GM08714 (cell line): ENCODE results near the gene ZNF284.
A peak's percentile ranks its signal among the peaks of the same experiment; 100 is the strongest.
"Not testable (repeated sequence)": the region's sequence is repeated elsewhere in the genome, so short reads cannot be mapped to it uniquely, and the experiment has no call there.

ENCODE experiments used
- H3K4me3 ChIP-seq: fragments of 200-500 bp; sonication (Bioruptor generic); 2 replicates; pipeline ENCODE4 v1.5.1; 2014; ENCODE audit warnings: mild to moderate bottlenecking, low read length, inconsistent platforms
- ZNF274 ChIP-seq: IDR thresholded peaks from 2 replicates; pipeline ENCODE4 v1.6.1; 2012; ENCODE audit warnings: mild to moderate bottlenecking, low read depth, low read length

ZNF284 gene

DNA sequence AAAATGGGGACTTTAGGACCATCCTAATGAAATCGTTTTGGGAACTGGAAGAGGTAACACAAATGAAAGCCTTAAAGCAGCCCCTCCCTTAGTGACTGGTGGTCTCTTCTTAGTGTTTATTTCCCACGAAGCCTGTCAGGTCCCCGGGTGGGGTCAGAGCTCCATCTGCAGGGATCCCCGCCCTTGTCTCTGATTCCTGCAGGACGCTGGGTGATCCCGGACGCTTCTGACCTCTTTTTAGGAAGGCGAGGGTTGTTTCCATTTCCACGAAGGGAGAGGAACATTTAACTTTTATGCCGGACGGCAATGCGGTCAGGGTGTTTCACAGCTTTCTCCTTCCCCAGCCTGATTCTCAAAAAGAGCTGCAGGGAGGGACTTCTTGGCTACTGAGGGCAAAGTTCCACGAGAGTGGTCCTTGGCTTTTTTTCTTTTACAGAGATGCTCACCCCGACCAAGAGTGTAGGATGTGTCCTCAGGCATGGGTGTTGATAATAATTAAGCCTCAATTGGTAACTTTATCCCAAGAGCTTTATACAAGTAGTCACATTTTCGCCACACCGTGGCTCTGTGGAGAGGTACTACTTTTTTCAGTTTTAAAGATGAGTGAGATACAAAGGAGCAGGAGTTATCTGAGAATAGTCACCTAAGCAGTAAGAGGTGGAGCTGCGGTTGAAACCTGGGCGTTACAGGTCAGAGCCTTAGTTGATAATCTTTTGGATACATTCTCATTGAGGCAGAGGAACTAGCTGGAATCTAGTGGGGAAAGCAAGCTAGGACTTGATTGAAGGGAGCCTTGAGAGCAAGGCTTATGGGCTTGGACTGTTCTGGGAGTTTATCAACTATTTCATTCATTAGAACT, 813 bp downstream of the ZNF284 start:
- peak overlapping the region; percentile 76 for H3K4me3 ChIP-seq
- TF ChIP-seq ZNF274 = no peak

GRCh38 chr19:44076325-44076724, 4.4 kb downstream of the ZNF284 start:
- no peak overlapping the region for H3K4me3 ChIP-seq
- TF ChIP-seq ZNF274 = no peak

- no peak for TF ChIP-seq ZNF274
- H3K4me3 ChIP-seq = no peak overlapping the region
Observed at GRCh38 chr19:44092108-44092507, 20.1 kb downstream of the ZNF284 start.

DNA sequence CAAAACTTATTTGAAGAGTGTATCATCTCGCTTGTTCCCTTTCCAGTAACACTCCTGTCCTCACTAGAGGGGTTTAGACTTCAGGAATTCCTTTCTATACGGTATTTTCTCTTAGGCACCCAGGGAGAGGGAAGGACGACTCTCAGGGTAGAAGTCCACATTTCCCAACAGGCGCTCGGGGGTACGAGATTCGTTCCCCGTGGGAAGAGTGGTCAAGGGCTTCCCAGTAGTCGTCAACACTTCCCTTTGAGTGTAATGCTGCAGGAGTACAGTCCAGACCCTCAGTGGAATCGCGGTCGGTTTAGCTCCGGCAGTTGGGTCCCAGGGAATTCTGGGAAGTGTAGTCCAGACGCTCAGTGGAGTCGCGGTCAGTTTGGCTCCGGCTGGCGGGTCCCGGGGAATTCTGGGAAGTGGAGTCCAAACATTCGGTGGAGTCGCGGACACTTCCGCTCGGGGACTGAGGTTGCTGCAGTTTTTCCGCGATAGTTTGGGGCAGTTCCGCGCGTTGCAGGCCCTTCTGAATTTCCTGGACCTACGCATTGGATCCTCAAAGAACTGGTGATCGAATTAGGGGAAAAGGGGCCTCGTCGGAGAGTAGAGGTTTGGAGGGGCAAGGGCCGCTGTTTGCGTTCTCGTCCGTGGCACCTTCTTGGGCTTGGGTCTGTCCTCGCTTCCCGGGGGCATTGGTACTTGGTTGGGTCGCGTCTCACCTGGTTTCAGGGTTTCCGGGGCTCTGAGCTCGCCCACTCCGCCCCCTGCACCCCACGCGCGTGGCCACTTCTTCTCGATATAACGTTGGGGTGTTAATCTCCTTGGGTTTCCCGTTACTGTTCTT, 22.2 kb downstream of the ZNF284 start, which contains the start of gene ZNF224:
ZNF224 (plus strand) TSS at position 431 of the 835 bp plus-strand sequence. CDS start 3,513 bp downstream, outside the sequence.
- peak within 1 kb of the TSS; percentile 94 for H3K4me3 ChIP-seq
- TF ChIP-seq ZNF274 = no peak

GRCh38 chr19:44107751-44108150, 35.8 kb downstream of the ZNF284 start:
- no peak overlapping the region for H3K4me3 ChIP-seq
- no peak for TF ChIP-seq ZNF274

- no peak overlapping the region; the same call in 1 of the 2 replicates for H3K4me3 ChIP-seq
- TF ChIP-seq ZNF274 = no peak
Observed at GRCh38 chr19:44109458-44109857, 37.5 kb downstream of the ZNF284 start.

DNA sequence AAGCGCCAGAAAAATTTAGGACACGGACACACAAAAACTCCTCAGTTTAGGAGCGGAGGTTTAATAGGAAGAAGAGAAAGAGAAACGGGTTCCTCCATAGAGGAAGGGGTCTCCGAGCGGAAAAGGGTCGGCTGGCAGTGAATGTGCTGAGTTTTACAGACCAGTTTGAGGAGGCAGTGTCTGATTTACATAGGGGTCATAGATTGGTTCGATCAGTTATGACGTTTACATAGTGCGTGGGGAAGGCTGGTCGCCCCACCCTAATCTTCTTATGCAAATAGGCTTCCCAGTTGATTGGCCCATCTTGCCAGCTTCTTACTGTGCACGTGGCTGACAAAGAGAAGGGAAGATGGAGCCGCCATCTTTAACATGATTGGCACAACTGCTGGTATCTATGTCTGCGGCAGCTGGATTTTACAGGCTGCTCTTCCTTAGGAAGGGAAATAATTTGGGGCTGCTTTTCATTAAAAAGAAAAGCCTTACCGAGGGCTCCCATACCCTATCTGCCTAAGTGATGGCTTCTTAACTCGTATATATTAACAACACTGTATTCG, 40.0 kb downstream of the ZNF284 start:
- no peak for TF ChIP-seq ZNF274
- H3K4me3 ChIP-seq = peak overlapping the region; percentile 95

- H3K4me3 ChIP-seq = peak overlapping the region; percentile 95
- TF ChIP-seq ZNF274 = no peak
Observed at GRCh38 chr19:44112802-44113137, 40.8 kb downstream of the ZNF284 start.

GRCh38 chr19:44113138-44113783, 41.3 kb downstream of the ZNF284 start, which contains the start of gene ZNF225:
Gene ZNF225, plus strand, starts transcription at chr19:44113399. Its CDS starts 2,429 bp downstream, at chr19:44115828.
- peak within 1 kb of the TSS; percentile 95 for H3K4me3 ChIP-seq
- TF ChIP-seq ZNF274 = no peak

DNA sequence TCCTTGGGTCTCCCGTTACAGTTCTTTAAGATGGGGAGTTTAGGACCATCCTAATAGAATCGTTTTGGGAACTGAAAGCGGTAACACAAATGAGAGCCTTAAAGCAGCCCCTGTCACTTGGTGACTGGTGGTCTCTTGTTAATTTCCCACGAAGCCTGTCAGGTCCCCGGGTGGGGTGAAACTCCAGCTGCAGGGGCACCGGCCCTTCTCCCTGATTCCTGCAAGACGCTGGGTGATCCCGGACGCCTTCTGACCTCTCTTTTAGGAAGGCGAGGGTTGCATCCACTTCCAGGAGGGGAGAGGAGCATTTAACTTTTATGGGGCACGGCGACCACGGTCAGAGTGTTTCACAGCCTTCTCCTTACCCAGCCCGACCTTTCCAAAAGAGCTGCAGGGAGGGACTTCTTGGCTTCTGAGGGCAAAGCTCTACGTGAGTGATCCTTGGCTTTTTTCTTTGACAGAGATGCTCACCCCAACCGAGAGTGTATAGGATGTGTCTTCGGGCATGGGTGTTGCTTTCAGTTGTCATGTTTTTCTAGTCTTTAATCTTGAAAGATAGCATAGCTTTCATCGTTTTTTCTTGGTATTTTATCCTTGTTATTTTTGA, 41.9 kb downstream of the ZNF284 start:
- peak overlapping the region; percentile 95 for H3K4me3 ChIP-seq
- TF ChIP-seq ZNF274 = no peak

GRCh38 chr19:44121162-44121561, 49.2 kb downstream of the ZNF284 start:
- H3K4me3 ChIP-seq = not testable (repeated sequence)

DNA sequence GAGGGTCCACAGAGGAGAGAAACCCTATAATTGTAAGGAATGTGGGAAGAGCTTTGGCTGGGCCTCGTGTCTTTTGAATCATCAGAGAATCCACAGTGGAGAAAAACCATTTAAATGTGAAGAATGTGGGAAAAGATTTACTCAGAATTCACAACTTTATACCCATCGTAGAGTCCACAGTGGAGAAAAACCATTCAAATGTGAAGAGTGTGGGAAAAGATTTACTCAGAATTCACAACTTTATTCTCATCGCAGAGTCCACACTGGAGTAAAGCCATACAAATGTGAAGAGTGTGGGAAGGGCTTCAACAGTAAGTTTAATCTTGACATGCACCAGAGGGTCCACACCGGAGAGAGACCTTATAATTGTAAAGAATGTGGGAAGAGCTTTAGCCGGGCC, 60.0 kb downstream of the ZNF284 start:
- no peak for TF ChIP-seq ZNF274
- no peak overlapping the region for H3K4me3 ChIP-seq
